CD4-positive, alpha-beta memory T cell (primary cell): ENCODE data around the gene PTPRA. TPM values are rescaled to one million over a fixed set of nuclear protein-coding genes. Genes with fewer than 3 reads are reported as not detected.
"Not testable (repeated sequence)": the region's sequence is repeated elsewhere in the genome, so short reads cannot be mapped to it uniquely, and the experiment has no call there.

ENCODE experiments used
- CTCF ChIA-PET: fragments of 350-600 bp; sonication (Branson Sonifier 250); formaldehyde crosslinking; loops from one replicate; lab custom pipeline; 2021; ENCODE audit warnings: inconsistent platforms; ENCODE audit not compliant: partially characterized antibody; lab: Charles Lee
- POLR2A ChIA-PET: fragments of 350-600 bp; sonication (Branson Sonifier 250); formaldehyde crosslinking; loops from one replicate; lab custom pipeline; 2021; ENCODE audit not compliant: partially characterized antibody; lab: Charles Lee
- DNase-seq, 5 donors: peaks; one replicate each; pipeline versions ENCODE4 v3.0.0 to v3.0.0-alpha.2; 2020 to 2022; ENCODE audit warnings: mixed read lengths in 1 of 5
- H3K27ac ChIP-seq: one replicate; pipeline ENCODE4 v1.7.0; 2013; ENCODE audit warnings: low read depth, low read length
- H3K27me3 ChIP-seq: 2 replicates; pipeline ENCODE4 v1.7.0; 2013; ENCODE audit warnings: mild to moderate bottlenecking, low read length, moderate library complexity; ENCODE audit not compliant: insufficient read depth
- H3K36me3 ChIP-seq: 2 replicates; pipeline ENCODE4 v1.7.0; 2013; ENCODE audit warnings: mild to moderate bottlenecking, low read length, moderate library complexity; ENCODE audit not compliant: insufficient read depth
- H3K4me1 ChIP-seq: 2 replicates; pipeline ENCODE4 v1.7.0; 2013; ENCODE audit warnings: mild to moderate bottlenecking, low read length, moderate library complexity; ENCODE audit not compliant: insufficient read depth
- H3K4me3 ChIP-seq, 2 donors: one replicate each; pipeline ENCODE4 v1.7.0; 2013; ENCODE audit warnings: low read length in 2 of 2, mild to moderate bottlenecking in 1 of 2
- H3K9me3 ChIP-seq, 2 donors: one replicate each; pipeline ENCODE4 v1.7.0; 2013; ENCODE audit warnings: low read length in 2 of 2, control low read depth in 1 of 2; ENCODE audit not compliant: control insufficient read depth in 1 of 2
- H3K27ac Mint-ChIP-seq, 7 donors: one replicate each; pipeline ENCODE4 v1.8.0; 2020 to 2021; ENCODE audit warnings: mixed read lengths in 7 of 7, mild to moderate bottlenecking in 6 of 7, inconsistent platforms in 3 of 7, moderate library complexity in 3 of 7
- H3K27me3 Mint-ChIP-seq, 2 donors: one replicate each; pipeline ENCODE4 v1.8.0; 2020 to 2021; ENCODE audit warnings: mixed read lengths in 2 of 2
- H3K36me3 Mint-ChIP-seq, 2 donors: one replicate each; pipeline ENCODE4 v1.8.0; 2020 to 2021; ENCODE audit warnings: mixed read lengths in 2 of 2, inconsistent platforms in 1 of 2, mild to moderate bottlenecking in 1 of 2
- H3K4me1 Mint-ChIP-seq, 4 donors: one replicate each; pipeline ENCODE4 v1.8.0; 2020 to 2021; ENCODE audit warnings: mixed read lengths in 4 of 4, mild to moderate bottlenecking in 1 of 4
- H3K4me3 Mint-ChIP-seq, 8 donors: one replicate each; pipeline ENCODE4 v1.8.0; 2020 to 2021; ENCODE audit warnings: mixed read lengths in 8 of 8, mild to moderate bottlenecking in 7 of 8, moderate library complexity in 6 of 8, inconsistent platforms in 3 of 8
- H3K9me3 Mint-ChIP-seq, 8 donors: one replicate each; pipeline ENCODE4 v1.8.0; 2020 to 2021; ENCODE audit warnings: mixed read lengths in 8 of 8, mild to moderate bottlenecking in 5 of 8, inconsistent platforms in 3 of 8, moderate library complexity in 1 of 8
- intact Hi-C: fragments of 100-400 bp; cut with micrococcal nuclease; formaldehyde crosslinking; loops from one replicate; pipeline ENCODE4 v1.15.1; 2023
- polyA plus RNA-seq, 2 donors: library from polyadenylated mRNA; unstranded; fragments of 300-500 nt; fragmentation: Illumina TruSeq; gene quantifications; one replicate each; pipeline ENCODE4 v1.2.3, GENCODE V29; 2021
- total RNA-seq, 2 experiments: library from RNA; stranded (reverse); gene quantifications; one replicate each; pipeline ENCODE4 v1.2.3, GENCODE V29; 2021

PTPRA gene
- total and polyA plus RNA-seq, 4 experiments from 2014 or later = 24.8 to 87.8 (median 64.7) TPM

DNA sequence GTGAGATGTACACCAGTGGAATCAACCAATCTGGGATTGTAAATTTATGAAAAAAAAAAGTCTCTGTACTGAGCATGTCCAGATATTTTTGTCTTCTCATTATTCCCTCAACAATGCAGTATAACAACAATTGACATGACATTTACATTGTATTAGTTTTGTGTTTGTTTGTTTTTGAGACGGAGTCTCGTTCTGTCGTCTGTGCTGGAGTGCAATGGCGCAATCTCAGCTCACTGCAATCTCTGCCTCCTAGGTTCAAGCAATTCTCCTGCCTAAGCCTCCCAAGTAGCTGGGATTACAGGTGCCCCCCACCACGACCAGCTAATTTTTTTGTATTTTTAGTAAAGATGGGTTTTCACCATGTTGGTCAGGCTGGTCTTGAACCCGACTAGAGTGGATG lies 202.0 kb downstream of the PTPRA start:
- H3K27me3 Mint-ChIP-seq, H3K36me3 ChIP-seq, CTCF ChIA-PET, DNase-seq, H3K9me3 ChIP-seq, H3K9me3 Mint-ChIP-seq, intact Hi-C loops, H3K27ac ChIP-seq, H3K4me3 ChIP-seq, H3K27me3 ChIP-seq, H3K36me3 Mint-ChIP-seq, H3K4me3 Mint-ChIP-seq: not testable (repeated sequence)
- H3K27ac Mint-ChIP-seq = peak overlapping the region in 1 of 7 donors; percentile 75
- H3K4me1 Mint-ChIP-seq = peaks cover 16 to 35% (median 19%) of the 10 kb centered on the region in 4 donors
- POLR2A ChIA-PET = interaction anchor here (1.1 kb wide), 2 partner anchors 15 to 29 kb away, joined by 3 to 4 read pairs; no protein-coding TSS in a partner anchor
- H3K4me1 ChIP-seq = peaks cover 28% of the 10 kb centered on the region

DNA sequence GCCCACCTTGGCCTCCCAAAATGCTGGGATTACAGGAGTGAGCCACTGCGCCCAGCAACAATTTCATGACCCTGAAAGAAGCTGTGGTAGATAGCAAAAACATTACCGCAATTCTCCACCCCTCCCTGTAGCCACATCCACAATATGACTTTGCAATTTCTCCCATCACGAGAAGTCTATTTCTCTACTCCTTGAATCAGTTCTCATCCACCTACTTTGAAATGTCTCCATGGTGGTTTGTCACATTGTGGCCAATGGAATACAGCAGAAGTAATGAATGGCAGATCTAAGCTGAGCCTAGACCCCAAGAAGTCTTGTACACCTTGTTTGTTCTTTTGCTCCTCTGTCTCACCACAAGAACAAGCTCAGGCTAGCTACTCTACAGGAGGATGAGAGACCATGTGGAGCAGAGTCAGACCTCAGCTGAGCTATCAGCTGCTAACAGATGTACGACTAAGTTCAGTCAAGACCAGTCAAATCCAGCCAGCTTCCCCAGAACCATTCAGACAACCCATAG lies 204.4 kb downstream of the PTPRA start:
- H3K36me3 ChIP-seq = no peaks in the 10 kb centered on the region
- H3K36me3 Mint-ChIP-seq = no peaks in the 10 kb centered on the region
- intact Hi-C loops = no loop called here
- H3K9me3 ChIP-seq = no peaks in the 10 kb centered on the region
- peaks cover 13 to 19% of the 10 kb centered on the region in 2 donors for H3K27me3 Mint-ChIP-seq
- H3K4me1 Mint-ChIP-seq = peaks cover 5 to 25% (median 6%) of the 10 kb centered on the region in 4 donors
- POLR2A ChIA-PET = interaction anchor here (1.0 to 2.6 kb wide), 3 partner anchors 15 to 24 kb away, joined by 6 to 7 read pairs (median 7); no protein-coding TSS in a partner anchor
- H3K27ac ChIP-seq = no peak overlapping the region
- CTCF ChIA-PET = interaction anchor here (0.8 to 1.6 kb wide), 7 partner anchors 9 to 199 kb away, joined by 3 to 16 read pairs (median 3); no protein-coding TSS in a partner anchor
- H3K27me3 ChIP-seq = peaks cover 9% of the 10 kb centered on the region
- H3K4me1 ChIP-seq = peaks cover 13% of the 10 kb centered on the region
- DNase-seq = peak in 2 of 5 donors; percentile 16 to 24
- H3K4me3 ChIP-seq = no peak overlapping the region
- H3K9me3 Mint-ChIP-seq = no peaks in the 10 kb centered on the region
- peak overlapping the region in 3 of 8 donors; percentile 32 to 69 (median 37) for H3K4me3 Mint-ChIP-seq
- peak overlapping the region in 2 of 7 donors; percentile 53 to 57 for H3K27ac Mint-ChIP-seq

DNA sequence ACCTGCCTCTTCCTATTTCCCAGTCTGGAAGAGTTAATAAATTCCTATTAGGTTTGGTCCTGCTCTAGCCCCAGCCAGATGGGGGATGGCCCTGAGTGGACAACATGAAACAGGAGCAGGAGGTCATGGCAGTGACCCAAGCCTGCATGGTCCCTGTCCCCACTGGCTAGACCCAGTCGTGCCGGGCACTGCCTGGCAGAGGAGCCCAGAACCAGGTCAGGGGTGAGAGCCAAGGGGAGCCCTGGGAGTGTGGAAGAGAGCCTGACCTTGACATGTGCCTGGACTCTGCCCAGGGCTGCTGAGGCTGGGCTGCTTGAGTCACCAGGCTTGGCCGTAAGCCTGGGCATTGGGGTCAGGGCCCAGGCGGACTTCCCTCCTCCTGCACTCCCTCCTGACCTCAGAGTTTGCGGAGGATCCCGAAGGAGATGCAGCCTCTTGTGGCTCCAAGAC lies 207.7 kb downstream of the PTPRA start:
- peaks cover 16% of the 10 kb centered on the region for H3K4me1 ChIP-seq
- CTCF ChIA-PET = no interaction called here
- Mint-ChIP-seq H3K36me3 (no peaks in the 10 kb centered on the region), H3K4me3 (peak overlapping the region in 1 of 8 donors; percentile 44), H3K27ac (peak overlapping the region in 1 of 7 donors; percentile 12), H3K9me3 (no peaks in the 10 kb centered on the region), H3K4me1 (peaks cover 4 to 18% (median 5%) of the 10 kb centered on the region in 4 donors), H3K27me3 (peaks cover 20 to 34% of the 10 kb centered on the region in 2 donors)
- H3K27ac ChIP-seq = no peak overlapping the region
- DNase-seq = no peak
- H3K27me3 ChIP-seq = peaks cover 16% of the 10 kb centered on the region
- no peaks in the 10 kb centered on the region for H3K36me3 ChIP-seq
- POLR2A ChIA-PET = no interaction called here
- H3K4me3 ChIP-seq = no peak overlapping the region
- no peaks in the 10 kb centered on the region for H3K9me3 ChIP-seq
- intact Hi-C loops = no loop called here

DNA sequence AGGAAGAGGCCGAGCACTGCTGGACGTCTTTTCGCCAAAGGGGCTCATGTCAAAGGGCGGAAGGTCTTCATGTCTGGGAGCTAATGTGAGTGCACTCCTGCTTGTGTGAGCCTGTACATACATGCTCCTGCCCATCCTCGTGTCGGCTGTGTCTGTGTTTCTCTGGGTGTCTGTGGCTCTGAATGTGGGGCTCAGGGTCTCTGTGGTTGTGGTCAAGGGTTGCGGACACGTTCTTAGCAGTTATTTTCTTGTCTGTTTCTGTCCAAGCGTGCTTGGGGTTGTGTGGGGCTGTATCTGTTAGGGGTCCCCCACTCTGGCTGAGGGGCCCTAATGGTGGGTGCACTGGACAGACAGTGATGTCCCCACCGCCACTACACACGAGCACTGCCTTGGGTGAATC lies 208.4 kb downstream of the PTPRA start:
- no peaks in the 10 kb centered on the region for H3K9me3 Mint-ChIP-seq
- peaks cover 20 to 34% of the 10 kb centered on the region in 2 donors for H3K27me3 Mint-ChIP-seq
- CTCF ChIA-PET = no interaction called here

DNA sequence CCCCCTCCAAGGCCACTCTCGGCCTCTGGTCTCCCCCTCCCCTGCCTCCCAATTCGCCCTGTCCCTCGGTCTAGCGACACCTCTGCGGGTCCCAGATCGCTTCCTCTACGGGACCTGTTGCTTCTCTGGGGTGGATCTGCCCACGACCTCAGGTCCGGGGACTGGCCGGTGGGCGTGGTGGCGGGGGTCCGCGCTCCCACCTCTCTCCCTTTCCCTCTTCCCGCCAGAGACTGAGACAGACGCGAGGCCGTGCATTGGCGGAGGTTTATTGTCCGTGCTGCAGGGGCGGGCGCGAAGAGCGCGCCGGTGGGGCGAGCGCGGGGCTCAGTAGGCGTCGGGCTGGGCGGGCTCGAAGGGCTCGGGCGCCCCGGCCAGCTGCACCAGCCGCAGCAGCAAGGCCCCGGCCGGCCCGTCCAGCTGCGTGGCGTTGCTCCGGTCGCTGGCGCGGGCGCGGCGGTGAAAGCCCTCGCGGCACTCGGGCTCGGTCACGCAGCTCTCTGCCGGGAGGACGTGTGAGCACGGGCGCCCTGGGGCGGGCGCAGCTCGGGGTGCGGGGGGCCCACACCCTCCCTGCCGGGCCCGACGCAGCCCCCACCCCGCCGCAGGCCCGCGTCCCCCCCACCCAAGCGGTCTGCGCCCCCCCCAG lies 209.1 kb downstream of the PTPRA start:
- Histone ChIP-seq H3K4me1 (peaks cover 9% of the 10 kb centered on the region), H3K27ac (no peak overlapping the region), H3K27me3 (peaks cover 16% of the 10 kb centered on the region), H3K4me3 (no peak overlapping the region), H3K36me3 (no peaks in the 10 kb centered on the region), H3K9me3 (no peaks in the 10 kb centered on the region)
- H3K4me3 Mint-ChIP-seq = peak overlapping the region; percentile 51 to 79 (median 60)
- H3K27me3 Mint-ChIP-seq = peaks cover 20 to 34% of the 10 kb centered on the region in 2 donors
- H3K27ac Mint-ChIP-seq = no peak overlapping the region
- no peaks in the 10 kb centered on the region for H3K36me3 Mint-ChIP-seq
- peaks cover 3 to 12% (median 4%) of the 10 kb centered on the region in 4 donors for H3K4me1 Mint-ChIP-seq
- POLR2A ChIA-PET = interaction anchor here (1.0 kb wide), 1 partner anchor 10 kb away, joined by 3 read pairs; no protein-coding TSS in a partner anchor
- peak in 1 of 5 donors; percentile 19 for DNase-seq
- CTCF ChIA-PET = interaction anchor here (1.2 to 1.3 kb wide), 2 partner anchors 13 to 29 kb away, joined by 3 read pairs; no protein-coding TSS in a partner anchor
- intact Hi-C loops = no loop called here
- no peaks in the 10 kb centered on the region for H3K9me3 Mint-ChIP-seq

More for the DNA sequence above, 208.4 kb downstream of the PTPRA start:
- intact Hi-C loops = no loop called here
- no peak overlapping the region for H3K27ac Mint-ChIP-seq
- Histone ChIP-seq H3K27ac (no peak overlapping the region), H3K36me3 (no peaks in the 10 kb centered on the region), H3K4me3 (no peak overlapping the region), H3K9me3 (no peaks in the 10 kb centered on the region), H3K27me3 (peaks cover 16% of the 10 kb centered on the region), H3K4me1 (peaks cover 16% of the 10 kb centered on the region)
- no peak for DNase-seq
- no peaks in the 10 kb centered on the region for H3K36me3 Mint-ChIP-seq
- POLR2A ChIA-PET = no interaction called here
- H3K4me1 Mint-ChIP-seq = peaks cover 4 to 16% (median 5%) of the 10 kb centered on the region in 4 donors
- H3K4me3 Mint-ChIP-seq = peak overlapping the region in 7 of 8 donors; percentile 7 to 79 (median 20)

DNA sequence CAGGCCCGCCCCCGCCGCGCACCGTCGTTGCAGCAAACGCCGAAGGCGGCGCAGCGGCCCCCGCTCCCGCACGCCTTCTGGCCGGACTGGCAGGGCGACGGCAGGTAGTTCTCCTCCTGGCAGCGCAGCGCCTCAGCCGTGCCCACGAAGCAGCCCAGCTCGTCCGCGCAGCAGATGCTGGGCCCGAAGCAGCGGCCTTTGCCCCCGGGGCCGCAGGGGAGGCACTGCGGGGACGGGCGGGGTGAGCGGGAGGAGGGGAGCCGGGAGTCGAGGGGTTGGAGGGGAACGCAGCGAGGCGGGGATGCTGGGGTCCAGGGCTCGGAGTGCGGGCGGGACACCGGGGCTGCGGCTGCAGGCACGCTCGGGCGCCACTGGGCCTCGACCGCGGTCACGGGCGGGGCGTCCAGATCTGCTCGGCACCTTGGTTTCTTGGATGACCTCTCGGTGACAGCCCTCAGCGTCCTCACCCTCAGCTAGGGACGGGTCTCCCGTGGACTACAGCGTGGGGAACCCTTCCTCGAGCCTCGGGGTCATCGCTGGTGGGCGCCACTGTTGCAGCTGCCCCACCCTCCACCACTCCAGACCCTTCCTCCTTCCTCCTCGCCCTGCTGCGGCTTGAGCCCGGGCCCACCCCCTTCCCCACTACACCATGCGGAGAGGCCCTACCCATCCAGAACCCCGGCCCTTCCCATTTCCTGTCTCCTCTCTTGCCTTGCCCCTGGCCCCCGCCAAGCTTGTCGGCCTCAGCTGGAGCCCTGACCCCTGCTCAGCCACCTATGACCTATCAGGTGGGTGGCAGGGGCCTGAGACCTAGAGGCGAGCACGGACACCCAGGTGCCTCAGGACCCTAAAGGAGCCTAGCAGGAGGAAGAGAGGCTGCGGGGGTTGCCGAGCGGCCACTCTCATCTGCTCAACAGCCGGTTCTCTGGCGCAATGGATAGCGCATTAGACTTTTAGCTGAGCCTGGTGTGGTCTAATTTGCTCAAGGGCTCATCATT lies 210.0 kb downstream of the PTPRA start:
- POLR2A ChIA-PET = interaction anchor here (0.9 to 1.0 kb wide), 2 partner anchors 9 kb away, joined by 3 to 5 read pairs; no protein-coding TSS in a partner anchor
- Mint-ChIP-seq H3K4me3 (peak overlapping the region in 5 of 8 donors; percentile 46 to 81 (median 73)), H3K36me3 (no peaks in the 10 kb centered on the region), H3K4me1 (peaks cover 0 to 7% (median 0%) of the 10 kb centered on the region in 4 donors), H3K9me3 (peaks cover 0 to under 1% (median 0%) of the 10 kb centered on the region in 8 donors), H3K27ac (no peak overlapping the region), H3K27me3 (peaks cover 20 to 35% of the 10 kb centered on the region in 2 donors)
- peak in 1 of 5 donors; percentile 21 for DNase-seq
- Histone ChIP-seq H3K4me3 (no peak overlapping the region), H3K27ac (no peak overlapping the region), H3K36me3 (no peaks in the 10 kb centered on the region), H3K27me3 (peaks cover 16% of the 10 kb centered on the region), H3K9me3 (no peaks in the 10 kb centered on the region), H3K4me1 (peaks cover 6% of the 10 kb centered on the region)
- intact Hi-C loops = no loop called here
- CTCF ChIA-PET = interaction anchor here (1.2 to 1.3 kb wide), 2 partner anchors 13 to 30 kb away, joined by 3 read pairs; no protein-coding TSS in a partner anchor
